H9 (cell line): ENCODE data around the gene ANKRD35. TPM values are rescaled to one million over a fixed set of nuclear protein-coding genes. Genes with fewer than 3 reads are reported as not detected.

ENCODE experiments used
- DNase-seq: peaks from one replicate; pipeline ENCODE4 v3.0.0-alpha.2; 2017
- H2AFZ ChIP-seq: one replicate; pipeline ENCODE4 v1.6.1; 2013; ENCODE audit warnings: mild to moderate bottlenecking, low read length, control low read depth, moderate library complexity
- H2AK5ac ChIP-seq: 2 replicates; pipeline ENCODE4 v1.6.1; 2013; ENCODE audit warnings: low read length, control low read depth, mixed read lengths; ENCODE audit not compliant: insufficient read length
- H2BK120ac ChIP-seq: one replicate; pipeline ENCODE4 v1.6.1; 2013; ENCODE audit warnings: low read depth, mild to moderate bottlenecking, low read length, control low read depth, inconsistent platforms; ENCODE audit not compliant: poor library complexity, severe bottlenecking
- H2BK12ac ChIP-seq: 2 replicates; pipeline ENCODE4 v1.6.1; 2013; ENCODE audit warnings: low read length, control low read depth, mixed read lengths, low read depth; ENCODE audit not compliant: insufficient read length
- H2BK15ac ChIP-seq: 2 replicates; pipeline ENCODE4 v1.6.1; 2013; ENCODE audit warnings: low read depth, low read length, control low read depth
- H2BK20ac ChIP-seq: one replicate; pipeline ENCODE4 v1.6.1; 2013; ENCODE audit warnings: low read depth, mild to moderate bottlenecking, low read length, control low read depth, inconsistent platforms; ENCODE audit not compliant: poor library complexity, severe bottlenecking
- H2BK5ac ChIP-seq: 2 replicates; pipeline ENCODE4 v1.6.1; 2013; ENCODE audit warnings: low read length, control low read depth, mixed read lengths; ENCODE audit not compliant: insufficient read length
- H3K14ac ChIP-seq: 2 replicates; pipeline ENCODE4 v1.6.1; 2013; ENCODE audit warnings: low read length, control low read depth; ENCODE audit not compliant: insufficient read depth
- H3K18ac ChIP-seq: 2 replicates; pipeline ENCODE4 v1.6.1; 2013; ENCODE audit warnings: low read depth, mild to moderate bottlenecking, mixed read lengths, low read length, control low read depth; ENCODE audit not compliant: insufficient read length
- H3K23ac ChIP-seq: 2 replicates; pipeline ENCODE4 v1.6.1; 2013; ENCODE audit warnings: low read length, control low read depth, mixed read lengths, low read depth; ENCODE audit not compliant: insufficient read length
- H3K23me2 ChIP-seq: 2 replicates; pipeline ENCODE4 v1.6.1; 2013; ENCODE audit warnings: low read depth, mild to moderate bottlenecking, mixed read lengths, low read length, control low read depth; ENCODE audit not compliant: insufficient read length, poor library complexity, severe bottlenecking
- H3K27ac ChIP-seq: 2 replicates; pipeline ENCODE4 v1.5.1; 2013; ENCODE audit warnings: low read length, control low read depth, mixed read lengths, low read depth; ENCODE audit not compliant: insufficient read length
- H3K27me3 ChIP-seq: 2 replicates; pipeline ENCODE4 v1.6.1; 2013; ENCODE audit warnings: low read length, control low read depth, inconsistent platforms; ENCODE audit not compliant: insufficient read depth
- H3K4ac ChIP-seq: 2 replicates; pipeline ENCODE4 v1.6.1; 2013; ENCODE audit warnings: low read depth, mild to moderate bottlenecking, control low read depth, inconsistent platforms, low read length, moderate library complexity
- H3K4me1 ChIP-seq: 2 replicates; pipeline ENCODE4 v1.6.1; 2013; ENCODE audit warnings: low read length, control low read depth, inconsistent platforms; ENCODE audit not compliant: insufficient read depth
- H3K4me2 ChIP-seq: 2 replicates; pipeline ENCODE4 v1.6.1; 2013; ENCODE audit warnings: low read length, control low read depth, mixed read lengths; ENCODE audit not compliant: insufficient read length, insufficient read depth
- H3K56ac ChIP-seq: 2 replicates; pipeline ENCODE4 v1.6.1; 2013; ENCODE audit warnings: low read depth, mild to moderate bottlenecking, mixed read lengths, low read length, control low read depth; ENCODE audit not compliant: insufficient read length
- H3K79me1 ChIP-seq: 2 replicates; pipeline ENCODE4 v1.6.1; 2013; ENCODE audit warnings: low read depth, mild to moderate bottlenecking, moderate library complexity, low read length, control low read depth, inconsistent platforms; ENCODE audit not compliant: insufficient read depth, poor library complexity, severe bottlenecking
- H3K79me2 ChIP-seq: 2 replicates; pipeline ENCODE4 v1.6.1; 2013; ENCODE audit warnings: low read length, control low read depth, inconsistent platforms; ENCODE audit not compliant: insufficient read depth
- H3K9ac ChIP-seq: 2 replicates; pipeline ENCODE4 v1.6.1; 2013; ENCODE audit warnings: low read length, control low read depth, mixed read lengths; ENCODE audit not compliant: insufficient read length; ENCODE audit errors: extremely low read depth
- H3K9me3 ChIP-seq: one replicate; pipeline ENCODE4 v1.6.1; 2013; ENCODE audit warnings: low read depth, low read length, inconsistent platforms; ENCODE audit not compliant: control insufficient read depth
- H3T11ph ChIP-seq: one replicate; pipeline ENCODE4 v1.6.1; 2013; ENCODE audit warnings: mild to moderate bottlenecking, low read length, control low read depth, inconsistent platforms
- H4K20me1 ChIP-seq: one replicate; pipeline ENCODE4 v1.6.1; 2013; ENCODE audit not compliant: control insufficient read depth, insufficient read length, insufficient read depth
- H4K5ac ChIP-seq: 2 replicates; pipeline ENCODE4 v1.6.1; 2013; ENCODE audit warnings: low read depth, mild to moderate bottlenecking, mixed read lengths, low read length, control low read depth; ENCODE audit not compliant: insufficient read length
- H4K8ac ChIP-seq: replicated peaks from 2 replicates; pipeline ENCODE4 v1.6.1; 2013; ENCODE audit warnings: low read length, control low read depth, mixed read lengths, low read depth; ENCODE audit not compliant: insufficient read length
- H4K91ac ChIP-seq: 2 replicates; pipeline ENCODE4 v1.6.1; 2013; ENCODE audit warnings: low read depth, mild to moderate bottlenecking, moderate library complexity, mixed read lengths, low read length, control low read depth; ENCODE audit not compliant: insufficient read length
- H3K27ac Mint-ChIP-seq, 3 experiments: 2 replicates in 2 of 3; 3 replicates in 1 of 3; pipeline ENCODE4 v1.8.0; 2020 to 2021; ENCODE audit warnings: mixed read lengths in 3 of 3, mild to moderate bottlenecking in 1 of 3, moderate library complexity in 1 of 3
- H3K27me3 Mint-ChIP-seq: 2 replicates; pipeline ENCODE4 v1.8.0; 2021; ENCODE audit warnings: low read depth, mild to moderate bottlenecking, moderate library complexity, mixed read lengths
- H3K36me3 Mint-ChIP-seq, 3 experiments: 2 replicates in 2 of 3; 3 replicates in 1 of 3; pipeline ENCODE4 v1.8.0; 2020 to 2021; ENCODE audit warnings: low read depth in 3 of 3, mixed read lengths in 3 of 3; ENCODE audit not compliant: insufficient read depth in 1 of 3
- H3K4me1 Mint-ChIP-seq, 2 experiments: 2 replicates each; pipeline ENCODE4 v1.8.0; 2020; ENCODE audit warnings: mixed read lengths in 2 of 2
- H3K4me3 Mint-ChIP-seq, 2 experiments: 2 replicates in 1 of 2; 3 replicates in 1 of 2; pipeline ENCODE4 v1.8.0; 2020 to 2021; ENCODE audit warnings: mild to moderate bottlenecking in 2 of 2, mixed read lengths in 2 of 2, moderate library complexity in 1 of 2
- H3K9me3 Mint-ChIP-seq, 2 experiments: 2 replicates in 1 of 2; 3 replicates in 1 of 2; pipeline ENCODE4 v1.8.0; 2020; ENCODE audit warnings: mild to moderate bottlenecking in 2 of 2, mixed read lengths in 2 of 2, moderate library complexity in 1 of 2
- CTCF ChIP-seq: fragments of 200-600 bp; sonication (generic); conservative IDR thresholded peaks from 3 replicates; pipeline ENCODE4 v1.8.0; 2021; ENCODE audit warnings: antibody characterized with exemption, mild to moderate bottlenecking
- WGBS: extraction: QIAGEN DNeasy Blood & Tissue Kit; methylation state at CpG from one replicate; pipeline ENCODE4 v1.1.7; 2013; ENCODE audit warnings: missing lambda C conversion rate, low lambda C conversion rate, mixed read lengths; ENCODE audit not compliant: insufficient read length; ENCODE audit errors: extremely low coverage; 5-methylcytosine and 5-hydroxymethylcytosine counted together
- total RNA-seq: library from RNA; stranded (reverse); gene quantifications from 2 replicates; pipeline ENCODE4 v1.2.1, GENCODE V29; 2021

The ANKRD35 gene
- total RNA-seq, 1 experiment from 2014 or later, result 0.28 TPM

GRCh38 chr1:145897969-145898368 is 12.3 kb upstream of the ANKRD35 start:
- H3K79me1 ChIP-seq, result no peaks in the 10 kb centered on the region
- Mint-ChIP-seq H3K4me3 (no peak overlapping the region), H3K4me1 (peaks cover 0 to 4% of the 10 kb centered on the region in 2 experiments; a peak in 1 of 4 replicates), H3K36me3 (no peaks in the 10 kb centered on the region), H3K27ac (no peak overlapping the region), H3K27me3 (peaks cover 23% of the 10 kb centered on the region), H3K9me3 (no peaks in the 10 kb centered on the region)
- no CpG with 5 or more reads among the region's 1 CpG for WGBS
- H2BK12ac ChIP-seq, result no peak overlapping the region
- H3K27ac ChIP-seq, result no peak overlapping the region
- no peaks in the 10 kb centered on the region for H3K4me1 ChIP-seq
- no peak overlapping the region for H2BK5ac ChIP-seq
- no peak overlapping the region for H3K14ac ChIP-seq
- H4K91ac ChIP-seq, result no peak overlapping the region
- no peak overlapping the region for H3K4me2 ChIP-seq
- H2BK15ac ChIP-seq, result no peak overlapping the region
- H3K27me3 ChIP-seq, result no peaks in the 10 kb centered on the region
- H3K9me3 ChIP-seq, result no peaks in the 10 kb centered on the region
- H3T11ph ChIP-seq, result no peak overlapping the region
- H4K5ac ChIP-seq, result no peak overlapping the region
- no peak overlapping the region for H3K18ac ChIP-seq
- no peak overlapping the region for H3K56ac ChIP-seq
- no peak for TF ChIP-seq CTCF
- no peak overlapping the region for H4K8ac ChIP-seq
- no peak overlapping the region for H2BK20ac ChIP-seq
- H3K23ac ChIP-seq, result no peak overlapping the region
- no peak overlapping the region for H2AFZ ChIP-seq
- no peaks in the 10 kb centered on the region for H3K79me2 ChIP-seq
- no peak overlapping the region for H2BK120ac ChIP-seq
- no peak overlapping the region for H3K4ac ChIP-seq
- H2AK5ac ChIP-seq, result no peak overlapping the region
- H3K9ac ChIP-seq, result no peak overlapping the region
- H4K20me1 ChIP-seq, result no peaks in the 10 kb centered on the region
- DNase-seq, result no peak
- H3K23me2 ChIP-seq, result no peaks in the 10 kb centered on the region
